Fibroblast of mammary gland (primary cell): ENCODE results near the gene MAN2B2.

Source experiments
- DNase-seq: peaks from one replicate; pipeline ENCODE4 v3.0.0-alpha.2; 2010; ENCODE audit warnings: low read depth
- H3K4me3 ChIP-seq: 2 replicates; pipeline ENCODE4 v1.5.1; 2011; ENCODE audit warnings: low read depth, mild to moderate bottlenecking, low read length, moderate library complexity; ENCODE audit not compliant: control insufficient read depth
- CTCF ChIP-seq: conservative IDR thresholded peaks from 2 replicates; pipeline ENCODE4 v1.5.1; 2011; ENCODE audit warnings: low read depth, low read length, inconsistent platforms; ENCODE audit not compliant: control insufficient read depth, insufficient read depth

Gene MAN2B2

GRCh38 chr4:6603128-6603527 lies 28.1 kb downstream of the MAN2B2 start:
- DNase-seq = no peak
- no peak for TF ChIP-seq CTCF
- no peak overlapping the region for H3K4me3 ChIP-seq

- no peak for TF ChIP-seq CTCF
Measured at GRCh38 chr4:6605114-6605513, 30.1 kb downstream of the MAN2B2 start.

GRCh38 chr4:6605605-6606004 lies 30.6 kb downstream of the MAN2B2 start:
- no peak overlapping the region for H3K4me3 ChIP-seq
- no peak for DNase-seq
- TF ChIP-seq CTCF = no peak

More at GRCh38 chr4:6605114-6605513, 30.1 kb downstream of the MAN2B2 start:
- DNase-seq = no peak
- no peak overlapping the region for H3K4me3 ChIP-seq

- no peak for TF ChIP-seq CTCF
Measured at GRCh38 chr4:6606465-6607235, 31.7 kb downstream of the MAN2B2 start.

GRCh38 chr4:6607368-6608055 lies 32.5 kb downstream of the MAN2B2 start:
- no peak overlapping the region for H3K4me3 ChIP-seq
- TF ChIP-seq CTCF = no peak
- DNase-seq = no peak

More at GRCh38 chr4:6606465-6607235, 31.7 kb downstream of the MAN2B2 start:
- no peak overlapping the region for H3K4me3 ChIP-seq
- no peak for DNase-seq

- DNase-seq = no peak
- TF ChIP-seq CTCF = no peak
Measured at GRCh38 chr4:6608758-6609414, 33.9 kb downstream of the MAN2B2 start.

More at GRCh38 chr4:6608758-6609414, 33.9 kb downstream of the MAN2B2 start:
- H3K4me3 ChIP-seq = no peak overlapping the region
